Effector memory CD4-positive, alpha-beta T cell (primary cell): ENCODE data around the gene SERP2.

Experiments
- DNase-seq, 3 donors: peaks; one replicate each; pipeline ENCODE4 v3.0.0-alpha.2; 2020
- H3K27ac ChIP-seq: 2 replicates; pipeline ENCODE4 v1.7.0; 2013; ENCODE audit warnings: mild to moderate bottlenecking, low read length, moderate library complexity; ENCODE audit not compliant: insufficient read depth, poor library complexity, severe bottlenecking
- H3K27me3 ChIP-seq: replicated peaks from 2 replicates; pipeline ENCODE4 v1.7.0; 2013; ENCODE audit warnings: mild to moderate bottlenecking, low read length; ENCODE audit not compliant: insufficient read depth, control insufficient read depth, poor library complexity, severe bottlenecking
- H3K36me3 ChIP-seq: 2 replicates; pipeline ENCODE4 v1.7.0; 2013; ENCODE audit warnings: mild to moderate bottlenecking, low read length, moderate library complexity; ENCODE audit not compliant: control insufficient read depth, insufficient read depth
- H3K4me1 ChIP-seq: 2 replicates; pipeline ENCODE4 v1.7.0; 2013; ENCODE audit warnings: low read length, mild to moderate bottlenecking; ENCODE audit not compliant: control insufficient read depth, insufficient read depth, poor library complexity, severe bottlenecking
- H3K4me3 ChIP-seq: 2 replicates; pipeline ENCODE4 v1.7.0; 2013; ENCODE audit warnings: low read length, low read depth, mild to moderate bottlenecking; ENCODE audit not compliant: insufficient read depth, poor library complexity, severe bottlenecking
- H3K9me3 ChIP-seq: 2 replicates; pipeline ENCODE4 v1.7.0; 2013; ENCODE audit warnings: mild to moderate bottlenecking, low read length, moderate library complexity; ENCODE audit not compliant: control insufficient read depth

Gene SERP2

GRCh38 chr13:44368599-44369368 is 4.8 kb upstream of the SERP2 start:
- Histone ChIP-seq H3K4me3 (no peak overlapping the region), H3K9me3 (no peaks in the 10 kb centered on the region), H3K27ac (no peak overlapping the region), H3K27me3 (peaks cover 8% of the 10 kb centered on the region), H3K4me1 (no peaks in the 10 kb centered on the region), H3K36me3 (no peaks in the 10 kb centered on the region)
- DNase-seq: no peak

DNA sequence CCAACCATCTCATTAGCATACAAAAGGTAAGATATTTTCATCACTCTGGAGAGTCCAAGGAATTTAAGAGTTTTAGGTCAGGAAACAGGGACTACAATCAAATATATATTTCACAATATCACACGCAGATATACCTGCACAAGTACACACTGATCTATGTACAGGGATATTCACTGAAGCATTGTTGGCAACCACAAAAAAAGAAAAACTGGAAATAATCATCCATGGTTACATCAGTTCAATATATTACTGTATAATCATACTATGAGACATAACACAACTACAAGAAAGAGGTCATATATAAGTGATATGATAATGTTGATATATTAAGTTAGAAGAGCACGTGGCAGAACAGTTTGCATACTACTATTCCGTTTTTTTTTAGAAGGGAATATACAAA is 2.2 kb upstream of the SERP2 start:
- Histone ChIP-seq H3K4me1 (no peaks in the 10 kb centered on the region), H3K27me3 (peaks cover 8% of the 10 kb centered on the region), H3K27ac (no peak overlapping the region), H3K4me3 (no peak overlapping the region), H3K9me3 (no peaks in the 10 kb centered on the region), H3K36me3 (no peaks in the 10 kb centered on the region)
- DNase-seq: no peak

- Histone ChIP-seq H3K27ac (no peak overlapping the region), H3K9me3 (no peaks in the 10 kb centered on the region), H3K4me3 (no peak overlapping the region), H3K27me3 (peaks cover 8% of the 10 kb centered on the region), H3K4me1 (no peaks in the 10 kb centered on the region), H3K36me3 (no peaks in the 10 kb centered on the region)
- DNase-seq: no peak
Observed at GRCh38 chr13:44373247-44373600, 400 bp upstream of the SERP2 start.

DNA sequence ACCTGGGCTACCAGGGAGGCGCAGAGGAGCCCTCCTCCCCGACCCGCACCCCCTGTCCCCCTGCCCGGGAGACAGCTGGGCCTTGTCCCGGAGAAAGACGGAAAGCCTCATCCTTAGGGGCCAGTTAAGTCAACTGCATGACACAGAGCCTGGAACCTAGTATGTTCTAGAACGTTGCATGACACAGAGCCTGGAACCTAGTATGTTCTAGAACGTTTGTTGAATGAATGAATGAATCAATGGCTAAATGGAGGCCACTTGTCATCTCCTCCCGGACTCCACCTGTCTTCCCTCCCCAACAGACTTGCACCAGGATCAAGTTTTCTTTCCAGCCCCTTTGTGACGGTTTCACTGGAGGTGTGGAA is 706 bp downstream of the SERP2 start:
- H3K27ac ChIP-seq: no peak overlapping the region
- no peaks in the 10 kb centered on the region for H3K9me3 ChIP-seq
- no peaks in the 10 kb centered on the region for H3K4me1 ChIP-seq
- peaks cover 8% of the 10 kb centered on the region for H3K27me3 ChIP-seq
- no peaks in the 10 kb centered on the region for H3K36me3 ChIP-seq
- no peak for DNase-seq
- H3K4me3 ChIP-seq: no peak overlapping the region

- H3K4me3 ChIP-seq: no peak overlapping the region
- H3K27ac ChIP-seq: no peak overlapping the region
- no peaks in the 10 kb centered on the region for H3K9me3 ChIP-seq
- no peaks in the 10 kb centered on the region for H3K4me1 ChIP-seq
- no peak for DNase-seq
- peaks cover under 1% of the 10 kb centered on the region for H3K27me3 ChIP-seq
- no peaks in the 10 kb centered on the region for H3K36me3 ChIP-seq
Observed at GRCh38 chr13:44378277-44378676, 4.7 kb downstream of the SERP2 start.

GRCh38 chr13:44379885-44380284 is 6.3 kb downstream of the SERP2 start:
- no peaks in the 10 kb centered on the region for H3K36me3 ChIP-seq
- no peaks in the 10 kb centered on the region for H3K4me1 ChIP-seq
- no peak for DNase-seq
- H3K27ac ChIP-seq: no peak overlapping the region
- H3K9me3 ChIP-seq: no peaks in the 10 kb centered on the region
- H3K27me3 ChIP-seq: no peaks in the 10 kb centered on the region
- H3K4me3 ChIP-seq: no peak overlapping the region

- Histone ChIP-seq H3K36me3 (no peaks in the 10 kb centered on the region), H3K27me3 (no peaks in the 10 kb centered on the region), H3K4me3 (no peak overlapping the region), H3K9me3 (no peaks in the 10 kb centered on the region), H3K27ac (no peak overlapping the region), H3K4me1 (no peaks in the 10 kb centered on the region)
- DNase-seq: no peak
Observed at GRCh38 chr13:44380404-44381165, 7.0 kb downstream of the SERP2 start.

- H3K36me3 ChIP-seq: no peaks in the 10 kb centered on the region
- H3K27me3 ChIP-seq: no peaks in the 10 kb centered on the region
- no peaks in the 10 kb centered on the region for H3K9me3 ChIP-seq
- no peak overlapping the region for H3K27ac ChIP-seq
- no peaks in the 10 kb centered on the region for H3K4me1 ChIP-seq
- no peak overlapping the region for H3K4me3 ChIP-seq
- no peak for DNase-seq
Observed at GRCh38 chr13:44382635-44383145, 9.1 kb downstream of the SERP2 start.

DNA sequence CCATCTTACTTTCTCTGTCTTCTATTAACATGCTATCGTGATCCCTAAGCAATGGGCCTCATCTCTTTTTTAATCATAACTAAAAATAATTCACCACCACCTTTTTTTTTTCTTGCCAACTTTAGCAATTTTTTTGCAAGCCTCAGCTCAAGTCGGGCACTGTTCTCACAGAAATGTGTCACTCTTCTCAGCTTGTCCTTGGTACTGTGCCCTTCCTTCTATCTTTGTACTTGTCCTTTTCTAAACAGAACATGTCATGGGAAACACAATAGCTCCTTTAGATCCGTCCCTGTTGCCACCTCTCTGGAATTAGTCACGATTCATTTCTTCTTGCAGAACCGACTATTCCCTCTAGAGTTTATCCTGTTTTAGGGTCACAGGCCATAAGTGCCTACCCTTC is 10.3 kb downstream of the SERP2 start:
- Histone ChIP-seq H3K4me1 (no peaks in the 10 kb centered on the region), H3K27me3 (no peaks in the 10 kb centered on the region), H3K36me3 (no peaks in the 10 kb centered on the region), H3K9me3 (no peaks in the 10 kb centered on the region), H3K4me3 (no peak overlapping the region), H3K27ac (no peak overlapping the region)
- DNase-seq: no peak

GRCh38 chr13:44384778-44385177 is 11.2 kb downstream of the SERP2 start:
- Histone ChIP-seq H3K4me3 (no peak overlapping the region), H3K4me1 (no peaks in the 10 kb centered on the region), H3K9me3 (no peaks in the 10 kb centered on the region), H3K27ac (no peak overlapping the region), H3K36me3 (no peaks in the 10 kb centered on the region), H3K27me3 (no peaks in the 10 kb centered on the region)
- DNase-seq: no peak
